ENCODE measurements around the gene AVEN.

DNA sequence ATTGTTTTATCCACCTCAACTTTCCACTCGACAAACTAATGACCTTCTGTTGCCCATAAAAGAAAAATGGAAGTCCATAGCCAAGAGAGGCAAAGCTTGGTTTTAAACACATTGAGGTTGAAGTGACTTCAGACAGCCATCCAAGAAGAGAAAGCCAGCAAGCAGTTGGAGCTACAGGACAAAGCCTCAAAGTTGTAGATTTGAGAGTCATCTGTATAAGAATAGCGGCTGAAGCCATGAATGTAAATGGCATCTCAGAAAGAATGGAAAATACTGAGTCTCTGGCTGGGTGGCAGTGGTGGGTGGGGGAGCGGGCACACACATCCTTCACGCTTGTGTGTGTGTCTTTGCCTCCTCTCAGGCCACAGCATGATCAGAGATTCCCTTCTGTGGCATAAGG is 194.8 kb downstream of the AVEN start:
- TF ChIP-seq CTCF (IDR thresholded peaks at IDR 0.05; ENCODE audit: extremely low read depth in 1 of 2, insufficient read depth in 1 of 2, low read depth in 1 of 2, low read length in 2 of 2) (no peak), FOS (IDR thresholded peaks at IDR 0.05; ENCODE audit: borderline replicate concordance, insufficient read depth, low read length) (no peak), POLR2A (IDR thresholded peaks at IDR 0.05; ENCODE audit: low read depth, low read length) (no peak), MAX (IDR thresholded peaks at IDR 0.05; ENCODE audit: insufficient read depth, insufficient read length) (no peak), EZH2 (IDR thresholded peaks at IDR 0.05; ENCODE audit: borderline replicate concordance, low read depth, low read length, severe bottlenecking) (no peak), JUN (IDR thresholded peaks at IDR 0.05; ENCODE audit: borderline replicate concordance, insufficient read depth, insufficient read length, low read depth) (no peak)

Measured in endothelial cell of umbilical vein (primary cell).